ENCODE data around the gene VPREB3. TPM values are rescaled to one million over a fixed set of nuclear protein-coding genes. Genes with fewer than 3 reads are reported as not detected.

The VPREB3 gene
- total and polyA plus RNA-seq, 2 donors (not counting 1 experiment from before 2014, with no cell fraction given) = not detected

- Histone ChIP-seq H2AFZ (ENCODE audit: low read length) (no peak overlapping the region), H3K4me3 (replicated peaks in 1 of 4; ENCODE audit: control extremely low read depth in 1 of 4, insufficient read depth in 1 of 4, low read depth in 3 of 4, low read length in 4 of 4) (no peak overlapping the region), H3K4me1 (ENCODE audit: control insufficient read depth, extremely low read depth, insufficient read depth, low read length) (peaks cover 7% of the 10 kb centered on the region), H3K4me2 (ENCODE audit: extremely low read depth, insufficient read depth, low read length) (no peak overlapping the region), H3K27ac (ENCODE audit: insufficient read depth, low read length) (no peak overlapping the region), H3K79me2 (ENCODE audit: control insufficient read depth, insufficient read depth, low read length) (peaks cover 20% of the 10 kb centered on the region), H3K36me3 (ENCODE audit: control insufficient read depth, insufficient read depth, low read length) (no peaks in the 10 kb centered on the region), H3K9ac (ENCODE audit: insufficient read depth, low read length) (no peak overlapping the region), H3K27me3 (ENCODE audit: control insufficient read depth, insufficient read depth, low read length) (no peaks in the 10 kb centered on the region), H4K20me1 (ENCODE audit: control insufficient read depth, extremely low read depth, insufficient read depth, low read length) (no peaks in the 10 kb centered on the region), H3K9me3 (ENCODE audit: control insufficient read depth, insufficient read depth, low read depth, low read length) (no peaks in the 10 kb centered on the region)
- DNase-seq (ENCODE audit: low read depth in 2 of 2) = peak in 1 of 2 donors; percentile 75
- no peak for TF ChIP-seq EZH2 (IDR thresholded peaks at IDR 0.05; ENCODE audit: low read length, missing control alignments)
- TF ChIP-seq, protein P1, sequence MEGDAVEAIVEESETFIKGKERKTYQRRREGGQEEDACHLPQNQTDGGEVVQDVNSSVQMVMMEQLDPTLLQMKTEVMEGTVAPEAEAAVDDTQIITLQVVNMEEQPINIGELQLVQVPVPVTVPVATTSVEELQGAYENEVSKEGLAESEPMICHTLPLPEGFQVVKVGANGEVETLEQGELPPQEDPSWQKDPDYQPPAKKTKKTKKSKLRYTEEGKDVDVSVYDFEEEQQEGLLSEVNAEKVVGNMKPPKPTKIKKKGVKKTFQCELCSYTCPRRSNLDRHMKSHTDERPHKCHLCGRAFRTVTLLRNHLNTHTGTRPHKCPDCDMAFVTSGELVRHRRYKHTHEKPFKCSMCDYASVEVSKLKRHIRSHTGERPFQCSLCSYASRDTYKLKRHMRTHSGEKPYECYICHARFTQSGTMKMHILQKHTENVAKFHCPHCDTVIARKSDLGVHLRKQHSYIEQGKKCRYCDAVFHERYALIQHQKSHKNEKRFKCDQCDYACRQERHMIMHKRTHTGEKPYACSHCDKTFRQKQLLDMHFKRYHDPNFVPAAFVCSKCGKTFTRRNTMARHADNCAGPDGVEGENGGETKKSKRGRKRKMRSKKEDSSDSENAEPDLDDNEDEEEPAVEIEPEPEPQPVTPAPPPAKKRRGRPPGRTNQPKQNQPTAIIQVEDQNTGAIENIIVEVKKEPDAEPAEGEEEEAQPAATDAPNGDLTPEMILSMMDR (conservative IDR thresholded peaks at IDR 0.05 in 1 of 2, IDR thresholded peaks at IDR 0.05 in 1 of 2; ENCODE audit: low read depth in 1 of 2, low read length in 2 of 2) = no peak
Observed at GRCh38 chr22:23784215-23784732, 30.0 kb upstream of the VPREB3 start.

- no peaks in the 10 kb centered on the region for H3K27me3 ChIP-seq (ENCODE audit: control insufficient read depth, insufficient read depth, low read length)
- no peak overlapping the region for H3K4me2 ChIP-seq (ENCODE audit: extremely low read depth, insufficient read depth, low read length)
- no peak for TF ChIP-seq EZH2 (IDR thresholded peaks at IDR 0.05; ENCODE audit: low read length, missing control alignments)
- TF ChIP-seq, protein P1 (conservative IDR thresholded peaks at IDR 0.05 in 1 of 2, IDR thresholded peaks at IDR 0.05 in 1 of 2; ENCODE audit: low read depth in 1 of 2, low read length in 2 of 2) = no peak
- H4K20me1 ChIP-seq (ENCODE audit: control insufficient read depth, extremely low read depth, insufficient read depth, low read length) = no peaks in the 10 kb centered on the region
- no peak overlapping the region for H2AFZ ChIP-seq (ENCODE audit: low read length)
- DNase-seq (ENCODE audit: low read depth in 2 of 2) = no peak
- H3K9me3 ChIP-seq (ENCODE audit: control insufficient read depth, insufficient read depth, low read depth, low read length) = no peaks in the 10 kb centered on the region
- H3K27ac ChIP-seq (ENCODE audit: insufficient read depth, low read length) = no peak overlapping the region
- H3K79me2 ChIP-seq (ENCODE audit: control insufficient read depth, insufficient read depth, low read length) = peaks cover 13% of the 10 kb centered on the region
- H3K9ac ChIP-seq (ENCODE audit: insufficient read depth, low read length) = no peak overlapping the region
- no peak overlapping the region for H3K4me3 ChIP-seq (replicated peaks in 1 of 4; ENCODE audit: control extremely low read depth in 1 of 4, insufficient read depth in 1 of 4, low read depth in 3 of 4, low read length in 4 of 4)
- H3K36me3 ChIP-seq (ENCODE audit: control insufficient read depth, insufficient read depth, low read length) = no peaks in the 10 kb centered on the region
- H3K4me1 ChIP-seq (ENCODE audit: control insufficient read depth, extremely low read depth, insufficient read depth, low read length) = peaks cover 7% of the 10 kb centered on the region
Observed at GRCh38 chr22:23783265-23784150, 29.3 kb upstream of the VPREB3 start.

GRCh38 chr22:23782703-23783102 lies 28.5 kb upstream of the VPREB3 start:
- peaks cover 5% of the 10 kb centered on the region for H3K79me2 ChIP-seq (ENCODE audit: control insufficient read depth, insufficient read depth, low read length)
- no peaks in the 10 kb centered on the region for H3K9me3 ChIP-seq (ENCODE audit: control insufficient read depth, insufficient read depth, low read depth, low read length)
- H3K4me1 ChIP-seq (ENCODE audit: control insufficient read depth, extremely low read depth, insufficient read depth, low read length) = peaks cover 7% of the 10 kb centered on the region
- H2AFZ ChIP-seq (ENCODE audit: low read length) = no peak overlapping the region
- H3K4me3 ChIP-seq (replicated peaks in 1 of 4; ENCODE audit: control extremely low read depth in 1 of 4, insufficient read depth in 1 of 4, low read depth in 3 of 4, low read length in 4 of 4) = no peak overlapping the region
- H3K4me2 ChIP-seq (ENCODE audit: extremely low read depth, insufficient read depth, low read length) = no peak overlapping the region
- no peak for DNase-seq (ENCODE audit: low read depth in 2 of 2)
- no peaks in the 10 kb centered on the region for H3K27me3 ChIP-seq (ENCODE audit: control insufficient read depth, insufficient read depth, low read length)
- no peak overlapping the region for H3K9ac ChIP-seq (ENCODE audit: insufficient read depth, low read length)
- no peaks in the 10 kb centered on the region for H4K20me1 ChIP-seq (ENCODE audit: control insufficient read depth, extremely low read depth, insufficient read depth, low read length)
- no peak for TF ChIP-seq EZH2 (IDR thresholded peaks at IDR 0.05; ENCODE audit: low read length, missing control alignments)
- TF ChIP-seq, protein P1 (conservative IDR thresholded peaks at IDR 0.05 in 1 of 2, IDR thresholded peaks at IDR 0.05 in 1 of 2; ENCODE audit: low read depth in 1 of 2, low read length in 2 of 2) = no peak
- no peak overlapping the region for H3K27ac ChIP-seq (ENCODE audit: insufficient read depth, low read length)
- H3K36me3 ChIP-seq (ENCODE audit: control insufficient read depth, insufficient read depth, low read length) = no peaks in the 10 kb centered on the region
